Measurements from ENCODE around the gene ITGA11. TPM values are rescaled to one million over a fixed set of nuclear protein-coding genes. Genes with fewer than 3 reads are reported as not detected.

ITGA11 gene
- total and polyA plus RNA-seq, 8 donors, result 0.19 to 4.1 (median 0.66) TPM

DNA sequence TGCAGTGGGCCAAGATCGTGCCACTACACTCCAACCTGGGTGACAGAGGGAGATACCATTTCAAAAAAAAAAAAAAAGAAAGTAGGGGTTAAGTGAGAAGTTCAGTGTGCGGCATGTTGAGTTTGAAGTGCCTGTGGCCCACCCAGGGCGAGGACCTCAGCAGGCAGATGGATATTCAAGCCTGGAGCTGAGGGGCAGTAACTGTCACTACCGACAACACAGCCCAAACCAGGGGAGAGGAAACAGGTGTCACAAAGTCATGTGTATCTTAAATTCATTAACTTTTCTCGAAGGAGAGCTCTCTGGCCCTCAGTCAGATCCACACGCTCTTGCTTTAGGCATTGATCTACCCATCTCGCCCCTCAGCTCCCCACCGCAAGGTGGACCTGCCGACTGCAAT is 109.2 kb downstream of the ITGA11 start:
- DNase-seq (no peak), ATAC-seq (no peak), FAIRE-seq (no peak)
- TF ChIP-seq, protein P1, sequence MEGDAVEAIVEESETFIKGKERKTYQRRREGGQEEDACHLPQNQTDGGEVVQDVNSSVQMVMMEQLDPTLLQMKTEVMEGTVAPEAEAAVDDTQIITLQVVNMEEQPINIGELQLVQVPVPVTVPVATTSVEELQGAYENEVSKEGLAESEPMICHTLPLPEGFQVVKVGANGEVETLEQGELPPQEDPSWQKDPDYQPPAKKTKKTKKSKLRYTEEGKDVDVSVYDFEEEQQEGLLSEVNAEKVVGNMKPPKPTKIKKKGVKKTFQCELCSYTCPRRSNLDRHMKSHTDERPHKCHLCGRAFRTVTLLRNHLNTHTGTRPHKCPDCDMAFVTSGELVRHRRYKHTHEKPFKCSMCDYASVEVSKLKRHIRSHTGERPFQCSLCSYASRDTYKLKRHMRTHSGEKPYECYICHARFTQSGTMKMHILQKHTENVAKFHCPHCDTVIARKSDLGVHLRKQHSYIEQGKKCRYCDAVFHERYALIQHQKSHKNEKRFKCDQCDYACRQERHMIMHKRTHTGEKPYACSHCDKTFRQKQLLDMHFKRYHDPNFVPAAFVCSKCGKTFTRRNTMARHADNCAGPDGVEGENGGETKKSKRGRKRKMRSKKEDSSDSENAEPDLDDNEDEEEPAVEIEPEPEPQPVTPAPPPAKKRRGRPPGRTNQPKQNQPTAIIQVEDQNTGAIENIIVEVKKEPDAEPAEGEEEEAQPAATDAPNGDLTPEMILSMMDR (IDR thresholded peaks at IDR 0.05), result no peak
- WGBS, 2 donors, result 65 to 69% methylated on average over 9 of the region's 9 CpGs
- Histone ChIP-seq H3K27ac (no peak overlapping the region), H3K4me1 (no peaks in the 10 kb centered on the region), H3K27me3 (no peaks in the 10 kb centered on the region), H3K9me3 (no peaks in the 10 kb centered on the region), H3K4me3 (no peak overlapping the region), H3K36me3 (no peaks in the 10 kb centered on the region)
- intact Hi-C loops (cut with DNase I), result no loop called here

DNA sequence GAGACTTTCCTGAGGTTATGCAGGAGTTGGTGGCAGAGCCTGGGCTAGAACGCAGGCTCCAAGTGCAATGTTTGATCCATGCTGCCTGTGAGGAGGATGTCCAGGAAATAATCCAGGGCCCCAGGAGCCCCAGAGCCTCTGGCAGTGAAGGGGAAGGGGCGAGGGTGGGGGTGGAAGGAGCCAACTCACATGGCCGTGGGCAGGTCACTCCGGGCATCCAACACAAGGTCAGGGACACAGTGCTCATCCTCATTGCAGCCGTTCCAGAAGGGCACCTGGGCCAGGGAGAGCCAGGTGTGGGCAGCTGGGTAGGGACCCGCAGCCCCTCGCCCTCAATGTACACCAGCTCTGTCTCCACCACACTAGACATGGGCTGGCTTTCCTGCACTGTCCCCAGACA is 110.7 kb downstream of the ITGA11 start:
- no peak for FAIRE-seq
- 56 to 83% methylated on average over 7 of the region's 7 CpGs for WGBS, 2 donors

DNA sequence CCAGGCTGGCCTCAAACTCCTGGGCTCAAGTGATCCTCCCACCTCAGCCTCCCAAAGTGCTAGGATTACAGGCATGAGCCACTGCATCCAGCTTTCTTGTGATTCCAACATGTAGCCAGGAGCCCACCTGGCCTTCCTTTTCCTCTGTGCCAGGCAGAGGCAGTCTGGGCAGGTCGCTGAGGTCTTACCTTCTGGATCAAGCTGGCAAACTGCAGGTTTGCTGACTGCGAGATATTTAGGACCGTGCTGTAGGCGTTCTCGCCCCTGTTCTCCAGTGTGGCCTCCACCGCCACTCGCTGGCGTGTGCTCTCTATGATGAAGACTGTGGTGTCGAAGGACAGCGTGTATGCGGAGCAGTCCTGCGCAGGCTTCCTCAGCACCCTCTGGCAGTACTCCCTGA is 112.0 kb downstream of the ITGA11 start:
- no peaks in the 10 kb centered on the region for H3K36me3 ChIP-seq
- WGBS, 2 donors, result 92 to 93% methylated on average over 12 of the region's 12 CpGs

More for the DNA sequence above, 110.7 kb downstream of the ITGA11 start:
- TF ChIP-seq, protein P1 (IDR thresholded peaks at IDR 0.05), result no peak
- H3K4me3 ChIP-seq, result no peak overlapping the region
- no peak for ATAC-seq
- no peak overlapping the region for H3K27ac ChIP-seq
- H3K36me3 ChIP-seq, result no peaks in the 10 kb centered on the region
- no peaks in the 10 kb centered on the region for H3K9me3 ChIP-seq
- no peaks in the 10 kb centered on the region for H3K27me3 ChIP-seq
- DNase-seq, result no peak
- no peaks in the 10 kb centered on the region for H3K4me1 ChIP-seq
- intact Hi-C loops (cut with DNase I), result no loop called here

DNA sequence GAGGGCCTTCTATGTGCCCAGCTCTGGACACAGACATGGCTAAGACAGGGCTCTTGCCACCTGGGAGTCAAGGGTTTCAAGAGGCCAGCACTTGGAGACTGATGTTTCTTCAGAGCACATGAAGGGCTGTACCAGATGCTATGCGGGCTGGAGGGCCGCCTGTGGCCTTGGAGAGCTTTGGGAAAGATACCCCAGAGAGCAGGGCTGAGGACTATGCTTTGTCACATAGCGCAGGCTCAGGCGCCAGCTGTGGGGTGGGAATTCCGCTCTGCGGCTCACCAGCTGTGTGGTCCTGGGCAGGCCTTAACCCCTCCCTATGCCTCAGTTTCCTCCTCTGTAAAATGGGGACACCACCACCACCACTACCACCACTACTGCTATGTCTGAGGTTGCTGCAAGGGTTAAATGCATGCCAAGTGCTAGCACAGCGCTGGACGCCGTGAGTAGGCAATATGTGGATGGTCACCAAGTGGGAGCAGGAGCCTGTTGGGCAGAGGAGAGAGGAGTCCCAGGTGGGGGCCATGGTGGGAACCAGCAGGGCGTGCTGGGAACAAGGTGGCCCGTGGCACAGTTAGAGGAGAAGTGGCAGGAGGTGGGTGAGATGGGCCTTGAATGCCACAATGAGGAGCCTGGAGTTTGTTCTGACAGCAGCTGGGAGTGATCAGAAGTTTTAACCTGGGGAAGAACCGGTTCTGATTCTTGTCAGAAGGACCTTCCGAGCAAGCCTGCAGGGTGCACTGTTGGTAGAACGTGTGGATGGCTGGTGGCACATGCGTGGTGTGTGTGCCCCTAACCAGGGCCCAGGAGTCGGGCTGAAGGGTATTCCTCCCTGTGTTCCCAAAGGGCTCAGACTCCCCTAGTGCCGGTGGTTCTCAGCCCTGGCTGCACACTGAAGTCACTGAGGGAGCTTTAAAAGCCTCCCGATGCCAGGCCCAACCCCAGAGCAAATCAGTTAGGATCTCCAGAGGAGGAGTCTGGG is 112.7 kb downstream of the ITGA11 start:
- Histone ChIP-seq H3K27me3 (no peaks in the 10 kb centered on the region), H3K27ac (no peak overlapping the region), H3K4me3 (no peak overlapping the region), H3K9me3 (no peaks in the 10 kb centered on the region), H3K36me3 (no peaks in the 10 kb centered on the region), H3K4me1 (no peaks in the 10 kb centered on the region)
- TF ChIP-seq, protein P1 (IDR thresholded peaks at IDR 0.05), result no peak
- DNase-seq (peak in 1 of 6 donors; percentile 39), ATAC-seq (no peak), FAIRE-seq (no peak)
- WGBS, 2 donors, result 81 to 90% methylated on average over 18 of the region's 18 CpGs
- intact Hi-C loops (cut with DNase I), result no loop called here

More for the DNA sequence above, 112.0 kb downstream of the ITGA11 start:
- no peak for FAIRE-seq
- ATAC-seq, result no peak
- Histone ChIP-seq H3K4me3 (no peak overlapping the region), H3K9me3 (no peaks in the 10 kb centered on the region), H3K27me3 (no peaks in the 10 kb centered on the region), H3K4me1 (no peaks in the 10 kb centered on the region), H3K27ac (no peak overlapping the region)
- DNase-seq, result peak in 1 of 6 donors; percentile 31
- TF ChIP-seq, protein P1 (IDR thresholded peaks at IDR 0.05), result no peak
- intact Hi-C loops (cut with DNase I), result no loop called here
